Measurements from ENCODE around the gene TENM4.

The TENM4 gene

DNA sequence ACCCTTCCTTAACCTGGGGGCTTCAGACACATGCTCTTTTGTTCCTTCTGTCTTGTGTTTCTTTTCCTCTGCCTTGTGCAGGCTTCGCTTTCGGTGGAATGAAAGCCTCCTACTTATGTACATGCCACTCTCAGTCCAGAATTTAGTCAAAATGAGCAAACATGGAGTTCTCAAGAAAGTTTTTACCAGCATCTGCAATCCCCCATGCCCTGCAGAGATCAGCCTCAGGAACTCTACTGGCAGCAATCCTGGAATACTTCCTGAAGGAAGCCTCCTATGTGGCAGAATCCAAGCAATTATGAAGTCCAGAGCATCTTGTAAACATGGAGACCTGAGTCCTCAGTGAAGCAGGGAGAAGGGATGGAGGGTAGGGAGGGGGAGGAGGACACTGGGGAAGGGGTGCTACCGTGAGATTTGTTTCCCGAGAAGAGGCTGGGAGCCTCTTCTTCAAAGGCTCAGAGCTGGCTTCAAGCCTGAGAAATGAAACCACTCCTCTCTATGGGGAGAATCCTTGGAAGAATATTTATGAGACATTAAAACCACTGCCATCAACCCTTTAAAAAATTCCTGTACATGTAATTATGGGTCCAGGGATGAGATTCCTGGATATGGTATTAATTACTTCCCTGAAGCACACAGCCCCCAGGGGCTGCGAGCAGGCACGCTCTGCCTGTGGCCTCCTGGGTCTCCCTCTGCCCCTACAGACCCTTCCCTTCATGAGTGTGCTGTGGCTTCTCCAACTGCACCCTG lies 58.4 kb downstream of the TENM4 start:
- no peak for DNase-seq

DNA sequence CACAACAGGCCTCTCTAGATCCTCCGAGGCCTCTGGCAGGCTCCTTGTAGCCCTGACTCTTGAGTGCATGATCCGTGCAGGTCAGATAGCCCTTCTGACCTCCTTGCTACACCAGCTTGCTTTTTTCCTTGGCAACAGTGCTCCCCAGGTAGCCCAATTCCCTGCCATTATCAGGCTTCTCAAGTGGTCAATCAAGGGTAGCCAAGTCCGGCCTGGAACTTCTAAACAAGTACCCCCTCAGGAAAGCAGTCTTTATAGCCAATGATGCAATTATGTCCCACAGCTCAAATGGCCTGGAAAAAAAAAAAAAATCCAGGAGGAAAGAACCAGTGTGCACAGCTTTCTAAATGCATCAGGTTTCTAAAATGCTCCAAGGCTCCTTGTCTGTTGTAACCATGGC lies 59.8 kb downstream of the TENM4 start:
- no peak for DNase-seq

DNA sequence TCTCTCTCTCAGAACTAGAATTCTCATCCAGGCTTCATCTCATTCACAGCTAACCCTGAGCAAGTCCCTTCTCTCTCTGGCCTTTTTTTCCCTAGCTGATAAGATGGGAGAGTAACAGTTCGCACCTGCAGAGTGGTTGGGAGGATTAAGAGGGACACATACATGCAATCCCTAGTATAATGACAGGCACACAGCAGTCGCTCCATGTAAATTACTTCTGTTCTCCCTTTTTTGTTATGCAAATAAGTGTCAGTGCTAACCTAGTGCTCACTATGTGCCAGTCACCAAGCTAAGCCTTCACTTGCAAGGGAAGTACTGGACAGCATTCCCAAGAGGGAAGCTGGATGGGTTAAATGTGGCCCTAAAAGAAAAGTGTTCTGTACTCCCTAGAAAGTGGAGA lies 63.4 kb downstream of the TENM4 start:
- DNase-seq, result no peak

DNA sequence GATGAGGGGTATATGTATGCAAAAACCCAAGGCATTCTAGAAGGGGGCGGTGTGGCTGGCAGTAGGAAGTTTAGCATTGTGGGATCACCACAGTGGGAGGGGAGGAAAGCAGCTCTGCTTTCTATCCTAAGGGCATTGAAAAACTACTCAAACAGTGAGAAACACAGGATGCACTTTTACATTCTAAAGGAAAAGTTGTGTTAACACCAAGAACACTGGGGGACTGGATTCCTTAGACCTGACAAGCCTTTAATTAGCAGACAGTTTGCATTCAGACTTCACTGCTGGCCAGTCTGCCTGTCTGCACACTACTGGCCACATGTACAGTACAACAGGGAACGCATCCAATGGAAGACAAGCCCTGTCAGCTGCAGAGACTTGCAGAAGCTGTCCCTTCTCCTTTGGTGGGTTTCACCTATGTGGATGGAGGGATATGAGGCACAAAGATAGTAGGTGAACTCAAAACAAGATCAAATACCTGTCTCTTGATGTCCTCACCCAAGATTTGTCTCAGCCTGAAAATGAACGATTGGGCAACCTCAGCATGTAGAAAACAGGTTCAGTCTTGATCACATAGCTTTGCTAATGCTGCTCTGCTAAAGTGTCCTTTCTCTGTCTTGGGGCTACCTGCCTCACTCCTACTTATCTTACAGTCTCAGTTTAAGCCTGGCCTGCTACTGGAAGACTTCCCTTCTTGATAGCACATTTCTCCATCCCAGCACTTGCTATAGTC lies 64.8 kb downstream of the TENM4 start:
- DNase-seq, result no peak

DNA sequence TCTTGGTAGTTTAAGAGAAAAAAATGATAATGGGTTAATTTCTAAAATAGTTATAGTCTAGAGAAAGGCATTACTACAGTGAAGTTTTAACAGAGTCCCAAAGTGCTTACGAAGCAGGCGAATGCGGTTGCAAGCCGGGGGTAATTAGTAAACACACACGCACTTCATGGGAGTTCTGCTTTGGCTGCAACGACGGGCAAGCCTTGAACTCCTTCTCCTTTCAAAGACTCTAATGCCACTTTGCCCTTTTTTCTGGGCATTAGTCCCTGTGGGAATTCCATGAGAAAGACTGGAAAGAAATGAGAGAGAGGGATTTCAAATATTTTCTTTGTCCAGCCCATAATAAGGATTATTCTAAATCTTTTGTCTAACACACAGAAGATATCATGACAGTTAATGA lies 66.1 kb downstream of the TENM4 start:
- DNase-seq, result no peak

DNA sequence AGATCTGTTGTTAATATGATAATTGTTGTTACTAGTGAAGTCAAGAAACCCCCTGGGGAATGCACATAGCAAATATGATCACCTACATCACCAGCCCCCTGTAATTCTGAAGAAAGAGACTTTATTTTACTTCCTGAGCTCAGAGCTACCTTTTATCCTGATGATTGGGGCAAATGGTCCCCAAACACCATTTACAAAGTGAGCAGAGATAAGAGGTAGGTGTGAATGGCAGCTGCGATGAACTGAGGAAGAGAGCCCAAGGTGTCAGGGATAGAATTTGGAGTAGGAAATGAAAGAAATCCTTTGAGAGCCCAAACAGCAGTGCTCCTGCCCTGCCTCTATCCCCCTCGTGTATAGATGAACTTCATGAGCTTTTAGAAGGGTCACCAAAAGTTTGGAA lies 69.1 kb downstream of the TENM4 start:
- DNase-seq, result no peak

DNA sequence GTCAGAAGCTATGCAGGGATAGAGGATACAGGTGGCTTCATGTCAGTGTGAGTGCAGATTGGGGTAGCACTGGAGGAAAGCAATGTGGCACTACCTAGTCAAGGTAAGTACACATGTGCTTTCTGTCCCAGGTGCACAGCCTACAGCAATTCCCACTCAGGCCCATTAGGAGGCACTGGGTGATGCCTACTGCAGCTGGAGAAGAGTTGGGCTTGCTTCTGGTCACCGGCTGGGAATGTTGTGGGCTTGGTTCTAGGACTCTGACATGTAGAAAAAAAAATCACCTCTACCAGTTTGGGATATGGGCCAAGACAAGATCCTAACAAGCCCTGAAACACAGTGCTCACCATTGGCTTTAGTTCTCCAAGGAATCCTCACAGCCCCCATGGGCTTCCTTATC lies 69.7 kb downstream of the TENM4 start:
- no peak for DNase-seq

DNA sequence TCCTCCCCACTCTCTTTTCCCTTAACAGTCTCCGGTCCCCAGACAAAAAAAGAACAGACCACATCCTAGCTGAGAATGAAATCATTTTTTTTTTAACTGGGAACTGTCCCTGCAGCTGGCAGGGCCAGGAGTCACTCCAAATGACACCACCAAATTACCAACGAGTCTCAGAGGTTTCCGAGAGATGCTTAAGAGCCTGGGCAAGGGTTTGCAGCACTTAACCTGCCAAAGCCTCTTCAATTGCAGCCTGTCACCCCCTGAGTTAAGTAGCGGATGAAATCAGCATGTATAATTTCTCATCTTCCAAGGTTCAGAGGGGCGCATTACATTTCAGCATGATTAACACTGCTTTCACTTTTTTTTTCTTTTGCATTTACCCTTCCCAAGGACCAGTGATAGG lies 71.8 kb downstream of the TENM4 start:
- no peak for DNase-seq

DNA sequence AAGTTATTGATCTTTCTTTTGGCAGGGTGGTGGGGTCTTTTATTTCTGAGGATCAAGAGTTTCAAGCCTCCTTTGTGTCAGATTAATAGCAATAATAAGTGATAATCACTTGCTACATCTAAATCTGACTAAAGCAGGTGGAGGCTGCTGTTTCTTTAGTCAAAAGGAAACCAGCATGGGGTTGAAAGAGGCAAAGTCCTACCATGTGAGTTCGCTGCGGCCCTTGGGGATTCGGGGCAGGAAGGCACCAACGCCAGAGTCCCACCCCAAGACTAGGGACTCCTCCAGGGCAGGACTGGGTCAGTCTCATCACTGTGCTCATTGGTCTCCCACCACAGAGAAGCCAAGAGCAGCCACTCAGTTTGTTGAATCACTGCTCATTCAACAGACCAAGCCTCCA lies 73.0 kb downstream of the TENM4 start:
- DNase-seq, result no peak

DNA sequence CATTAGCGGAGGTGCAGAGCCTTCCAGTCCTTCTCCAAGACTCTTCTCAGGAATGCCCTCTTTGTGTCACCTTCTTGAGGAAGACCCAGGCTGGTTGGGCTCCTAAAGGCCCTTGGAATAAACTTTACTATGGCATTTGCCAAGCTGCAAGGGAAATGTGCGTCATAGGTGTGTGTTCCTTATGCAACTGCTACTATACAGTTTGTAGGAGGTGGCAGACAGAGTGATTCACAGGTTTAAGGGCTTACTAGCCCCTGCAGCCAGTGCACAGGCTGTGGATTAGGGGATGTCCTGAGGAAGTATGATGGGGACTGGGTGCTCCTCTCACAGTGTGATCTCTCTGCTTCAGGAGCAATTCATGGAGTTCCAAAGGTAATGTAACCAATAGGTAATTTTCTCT lies 74.6 kb downstream of the TENM4 start:
- no peak for DNase-seq

DNA sequence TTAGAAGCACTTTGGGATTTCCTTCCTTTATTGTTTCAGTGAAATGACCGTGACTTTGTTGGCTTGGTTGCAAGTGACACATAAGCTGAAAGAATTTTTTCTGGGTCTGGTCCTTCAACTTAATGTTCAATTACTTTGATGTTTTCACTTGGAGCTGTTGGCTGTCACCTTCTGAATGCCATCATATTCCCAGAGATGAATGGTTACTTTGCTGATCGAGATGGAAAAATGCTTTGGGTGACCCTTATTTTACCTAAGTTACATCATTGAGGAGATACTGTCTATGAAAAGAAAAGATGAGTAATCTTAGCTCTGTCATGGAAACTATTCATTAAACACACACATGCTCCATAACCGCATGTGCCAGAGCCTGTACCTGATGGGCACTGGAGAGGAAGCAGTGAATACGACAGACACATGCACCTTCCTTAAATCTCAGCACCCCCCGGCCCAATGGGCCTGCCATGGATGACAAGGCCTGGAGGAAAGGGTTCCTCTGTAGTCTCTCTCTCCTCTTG lies 76.9 kb downstream of the TENM4 start:
- no peak for DNase-seq

DNA sequence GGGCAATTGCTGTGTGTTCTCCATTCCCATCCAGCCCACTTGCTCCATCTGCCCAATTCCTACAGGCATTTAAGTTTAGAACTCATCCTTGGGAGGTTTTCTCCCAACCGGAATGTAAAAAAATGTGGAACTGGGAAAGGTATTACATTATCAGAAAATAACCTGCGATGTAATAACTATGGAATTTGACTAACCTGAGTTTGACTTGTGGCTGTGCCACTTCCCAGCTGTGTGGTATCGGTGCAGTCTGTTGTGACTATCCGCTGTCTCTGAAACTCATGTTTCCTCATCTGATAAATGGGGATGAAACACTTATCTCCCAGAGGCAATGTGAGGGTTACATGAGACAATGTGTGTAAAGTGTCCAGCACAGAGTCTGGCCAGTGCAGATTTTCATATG lies 77.6 kb downstream of the TENM4 start:
- DNase-seq, result no peak

DNA sequence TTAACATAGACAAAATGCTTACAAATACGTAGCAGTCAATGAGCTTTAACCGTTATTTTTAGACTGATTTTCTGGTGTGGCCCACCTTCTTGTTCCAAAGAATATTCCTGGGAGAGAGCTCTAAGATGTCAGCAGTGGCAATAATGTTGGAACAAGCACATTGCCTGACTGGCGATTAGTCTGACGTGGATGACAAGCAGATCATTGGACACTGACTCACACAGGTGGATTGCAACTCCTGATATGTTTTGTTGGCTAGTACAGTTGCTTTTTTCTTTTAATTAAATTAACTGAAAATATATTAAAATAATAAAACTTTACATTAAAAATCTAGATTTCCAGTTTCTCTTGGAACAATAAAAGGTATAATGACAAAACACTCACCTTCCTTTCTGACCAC lies 78.0 kb downstream of the TENM4 start:
- no peak for DNase-seq

DNA sequence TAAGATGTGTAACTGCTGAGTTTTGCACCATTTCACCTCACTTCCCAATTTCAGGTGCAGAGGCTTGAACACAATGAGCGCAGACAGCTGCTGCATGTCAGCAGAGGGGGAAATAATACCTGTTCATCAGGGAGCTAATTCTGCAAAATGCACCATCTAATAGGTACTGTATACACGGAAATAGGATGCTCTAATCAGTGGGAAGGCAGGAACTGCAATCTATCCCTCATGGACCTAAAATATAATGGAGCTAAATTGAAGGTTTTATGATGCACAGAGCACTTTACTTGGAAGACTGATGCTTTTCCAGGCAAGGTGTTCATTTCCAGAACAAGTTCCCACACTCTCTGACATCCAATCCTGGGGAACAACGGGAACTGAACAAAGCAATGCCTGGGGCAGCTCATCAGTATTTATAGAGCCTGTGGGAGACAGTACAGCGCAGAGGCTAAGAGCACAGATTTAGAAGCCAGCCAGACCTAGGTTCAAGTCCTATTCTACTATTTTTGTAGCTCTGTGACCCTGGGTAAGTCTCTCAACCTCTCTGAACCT lies 78.5 kb downstream of the TENM4 start:
- DNase-seq, result no peak

DNA sequence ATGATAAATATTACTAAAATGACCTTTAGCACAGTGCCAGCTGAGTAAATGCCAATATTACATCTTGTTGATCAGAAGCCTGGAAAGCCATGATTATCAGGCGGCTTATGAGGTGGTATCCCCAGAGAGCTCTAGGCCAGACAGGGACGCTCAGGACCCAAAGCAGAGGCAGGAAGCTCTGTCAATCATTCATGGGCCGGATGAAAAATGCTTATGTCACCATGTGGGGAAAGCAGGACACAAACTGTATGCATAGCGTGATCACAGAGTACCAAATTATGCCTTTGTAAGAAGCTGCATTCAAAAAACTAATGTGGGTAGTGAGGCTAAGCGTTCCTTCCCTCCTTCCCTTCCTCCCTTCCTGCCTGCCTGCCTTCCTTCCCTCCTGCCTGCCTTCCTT lies 82.6 kb downstream of the TENM4 start:
- DNase-seq, result no peak

DNA sequence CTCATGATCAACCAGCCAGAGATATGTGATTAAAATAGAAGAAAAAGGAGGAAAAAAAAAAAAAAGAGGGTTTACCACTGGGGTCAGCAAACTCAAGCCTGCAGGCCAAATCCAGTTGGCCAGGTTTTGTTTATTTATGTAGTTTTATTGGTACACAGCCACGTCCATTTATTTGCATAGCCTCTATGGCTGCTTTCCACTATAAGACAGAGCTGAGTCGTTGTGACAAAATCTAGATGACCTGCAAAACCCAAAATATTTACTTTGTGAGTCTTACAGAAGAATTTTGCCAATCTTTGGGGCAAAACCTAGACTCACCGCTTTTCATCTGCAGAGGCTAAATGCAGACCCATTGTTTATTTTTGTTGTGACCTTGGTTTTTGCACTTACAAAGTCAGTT lies 87.1 kb downstream of the TENM4 start:
- no peak for DNase-seq

DNA sequence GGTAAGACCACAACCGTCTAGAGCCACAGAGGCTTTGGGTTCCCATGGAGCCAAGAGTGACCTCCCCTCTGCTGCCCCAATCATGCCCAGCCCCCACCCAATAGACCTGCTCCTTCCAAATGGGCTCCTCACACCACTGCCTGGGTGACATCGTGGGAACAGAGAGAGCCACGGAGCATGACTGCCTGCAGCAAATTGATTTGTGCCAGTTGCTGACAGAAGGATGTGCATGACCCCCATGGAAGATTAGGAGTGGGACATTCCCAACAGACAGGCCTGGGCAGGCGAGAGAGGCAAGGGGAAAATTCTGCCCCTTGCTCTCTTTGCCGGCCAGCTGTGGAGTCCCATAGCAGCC lies 88.5 kb downstream of the TENM4 start:
- DNase-seq, result no peak

DNA sequence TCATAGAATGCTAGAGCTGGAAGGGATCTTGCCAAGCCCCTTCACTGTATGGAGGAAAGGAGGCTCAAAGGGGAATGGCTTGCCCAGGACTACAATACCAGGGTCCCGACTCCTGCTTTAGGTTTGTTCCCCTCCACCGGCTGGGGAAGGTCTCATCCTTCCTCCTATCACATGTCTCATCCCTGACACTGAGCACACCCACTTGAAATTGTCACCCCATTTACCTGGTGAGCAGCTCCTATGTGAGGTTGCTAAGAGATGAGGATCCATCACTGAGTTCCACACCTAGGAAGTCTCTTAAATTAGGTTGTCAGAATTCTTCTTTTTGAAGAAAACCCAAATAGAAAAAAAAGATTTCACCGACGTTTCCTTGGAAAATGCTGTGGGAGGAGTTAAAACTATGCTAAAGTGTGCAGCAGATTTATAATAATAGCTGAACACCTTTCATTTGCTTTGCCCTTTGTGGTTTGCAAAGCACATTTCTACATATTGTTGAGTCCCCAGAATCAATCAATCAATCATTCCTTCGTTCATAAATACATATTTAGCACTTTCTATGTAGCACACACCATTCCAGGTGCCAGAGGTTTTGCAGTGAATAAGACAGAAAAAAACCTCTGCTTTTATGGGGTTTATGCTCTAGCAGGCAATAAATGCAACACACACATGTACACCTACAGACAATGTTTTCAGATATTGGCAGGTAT lies 91.7 kb downstream of the TENM4 start:
- DNase-seq, result no peak

DNA sequence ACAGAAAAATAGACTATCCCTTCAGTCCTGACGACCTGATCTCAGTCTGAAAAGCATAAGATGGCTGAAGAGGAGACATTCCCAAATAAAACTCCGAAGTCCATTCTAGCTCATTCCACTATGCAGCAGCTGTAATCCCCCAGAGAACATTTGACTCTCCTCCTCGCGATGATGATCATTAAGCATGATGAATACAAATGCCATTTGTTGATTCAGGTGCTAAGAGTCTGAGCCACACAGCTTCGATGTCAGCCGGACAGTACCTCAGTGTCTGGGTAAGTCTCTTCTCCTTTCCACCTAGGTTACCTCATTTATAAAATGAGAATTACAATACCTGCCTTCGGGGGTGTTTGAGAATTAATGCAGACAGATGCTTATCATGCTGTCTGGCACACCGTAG lies 94.8 kb downstream of the TENM4 start:
- DNase-seq, result no peak

DNA sequence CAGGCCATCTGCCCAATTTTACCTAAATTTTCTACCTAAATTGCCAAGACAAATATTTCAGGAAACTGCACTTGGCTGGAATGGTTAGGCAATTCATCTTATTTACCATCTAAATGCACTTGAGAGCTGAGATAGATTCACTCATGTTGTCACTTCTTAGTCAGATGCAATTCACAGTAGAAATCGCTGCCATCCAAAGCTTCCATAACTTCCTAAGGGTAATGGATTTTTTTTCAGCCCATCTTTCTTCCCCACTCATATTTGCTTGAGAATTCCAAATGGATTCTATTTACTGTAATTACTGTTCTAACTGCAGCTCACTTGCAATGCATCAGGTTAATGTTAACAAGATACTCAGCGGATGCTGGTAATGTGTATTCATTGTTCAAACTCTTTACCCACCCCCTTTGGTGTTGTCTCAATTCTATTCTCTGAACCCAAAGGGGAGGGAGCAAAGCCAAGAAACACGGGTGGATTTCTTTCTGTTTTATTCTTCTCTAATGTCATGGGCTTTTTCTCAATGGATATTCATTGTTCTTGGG lies 96.0 kb downstream of the TENM4 start:
- no peak for DNase-seq

DNA sequence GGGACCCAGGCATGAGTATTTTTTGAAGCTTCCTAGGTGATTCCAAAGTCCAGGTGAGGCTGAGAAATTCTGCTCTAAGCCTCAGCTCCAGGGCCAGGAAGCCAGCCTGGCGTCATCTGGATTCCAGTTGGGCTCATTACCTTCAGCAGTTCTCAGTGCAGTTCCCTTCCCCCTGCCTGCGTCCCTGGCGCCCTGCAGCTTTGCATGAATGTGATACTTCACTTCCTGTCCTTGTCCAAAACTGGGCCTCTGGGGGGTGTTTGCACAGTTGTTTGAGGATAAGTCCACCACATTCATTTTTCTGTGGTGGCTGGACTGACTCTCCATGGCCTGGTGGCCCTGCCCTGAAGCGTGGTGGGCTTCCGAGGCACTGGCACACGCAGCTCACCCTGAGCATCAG lies 98.1 kb downstream of the TENM4 start:
- DNase-seq, result no peak

DNA sequence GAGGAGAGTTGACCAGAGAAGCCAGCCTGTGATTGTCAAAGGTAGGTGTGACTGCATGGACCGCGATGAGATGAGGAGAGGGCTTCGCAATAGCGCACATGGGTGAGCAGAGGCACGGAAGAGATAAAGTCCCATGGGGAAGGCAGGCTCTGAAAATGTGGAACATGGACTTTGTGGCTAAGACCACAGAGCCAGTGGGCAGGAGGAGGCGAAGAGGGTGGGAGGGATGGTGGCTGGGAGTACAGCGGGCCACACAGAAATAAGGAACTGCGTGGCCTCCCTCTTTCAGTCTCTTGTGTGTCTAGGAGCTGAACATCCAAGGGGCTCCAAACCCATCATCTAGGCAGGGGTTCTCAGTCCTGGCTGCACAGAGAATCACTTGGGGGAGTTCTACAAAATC lies 98.6 kb downstream of the TENM4 start:
- no peak for DNase-seq

DNA sequence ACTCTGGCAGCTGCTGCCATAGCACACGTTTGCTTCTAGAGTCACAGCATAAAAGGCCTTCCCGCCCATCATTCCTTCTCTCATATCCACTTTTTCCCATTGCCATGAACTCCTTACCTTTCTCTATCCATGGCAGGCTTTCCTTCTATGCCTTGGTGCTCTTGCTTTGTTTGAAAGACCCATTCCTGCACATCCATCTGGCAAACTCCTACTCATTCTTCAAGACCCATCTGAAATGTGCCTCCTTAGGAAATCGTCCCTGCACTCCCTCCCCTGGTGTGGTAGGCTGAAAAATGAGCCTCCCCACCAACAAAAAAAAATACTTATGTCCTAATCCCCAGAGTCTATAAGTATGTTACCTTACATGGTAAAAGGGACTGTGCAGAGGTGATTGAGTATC lies 100.3 kb downstream of the TENM4 start:
- no peak for DNase-seq

Data from CD4-positive, alpha-beta T cell treated with Interleukin-1 beta for 1 hour (primary cell).